ENCODE results near the gene CD200. TPM values are rescaled to one million over a fixed set of nuclear protein-coding genes. Genes with fewer than 3 reads are reported as not detected.

Gene CD200
- total and polyA plus RNA-seq, 10 of the 15 experiments (the other 5 are each of a cell fraction or from before 2014, with no cell fraction given): 21.2 to 84.3 (median 33.2) TPM

DNA sequence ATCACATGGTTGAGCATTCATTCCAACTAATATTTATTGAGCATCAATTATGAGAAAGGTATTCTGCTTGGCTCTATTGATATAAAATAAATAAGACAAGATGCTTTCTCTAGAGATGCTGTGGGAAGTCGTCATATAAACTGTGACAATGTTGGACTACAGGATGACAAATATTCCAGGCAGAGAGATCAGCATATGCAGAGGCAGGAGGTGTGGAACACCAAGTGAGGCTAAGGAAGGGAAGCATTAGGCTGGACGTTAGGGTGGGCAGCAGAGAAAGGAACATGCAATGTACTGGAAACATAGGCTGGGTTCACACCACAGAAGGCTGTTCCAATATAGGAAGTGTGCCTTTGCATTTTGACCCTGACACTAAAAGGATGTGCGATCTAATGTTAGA, 38.6 kb downstream of the CD200 start:
- no peak for DNase-seq (ENCODE audit: low read depth, low spot score)
- no peak for TF ChIP-seq SIN3A (IDR thresholded peaks at IDR 0.05; ENCODE audit: low read depth, low read length)
- TF ChIP-seq MEF2B (IDR thresholded peaks at IDR 0.05; ENCODE audit: partially characterized antibody, poor library complexity, severe bottlenecking): no peak
- TF ChIP-seq LARP7 (IDR thresholded peaks at IDR 0.05): no peak
- no peak overlapping the region for H3K4me3 ChIP-seq
- H2AFZ ChIP-seq (ENCODE audit: control insufficient read depth, low read depth, low read length): no peak overlapping the region
- SMC1A ChIA-PET (ENCODE audit: uncharacterized antibody, unreplicated experiment): interaction anchor here (1.0 to 1.2 kb wide), 3 partner anchors 34 to 69 kb away, joined by 3 to 6 read pairs (median 3); no protein-coding TSS in a partner anchor
- CTCF ChIA-PET: interaction anchor here (1.2 kb wide), 1 partner anchor 13 kb away, joined by 3 read pairs; no protein-coding TSS in a partner anchor
- no peak overlapping the region for H3K27ac ChIP-seq (ENCODE audit: control insufficient read depth, insufficient read depth)
- 67% methylated on average over 3 of the region's 3 CpGs for WGBS (ENCODE audit: insufficient coverage, insufficient replicate concordance, low lambda C conversion rate, missing lambda C conversion rate)
- no peak overlapping the region for H3K4me2 ChIP-seq (ENCODE audit: control insufficient read depth, insufficient read depth)
- no peaks in the 10 kb centered on the region for H3K9me3 ChIP-seq (replicated peaks; ENCODE audit: control insufficient read depth, insufficient read depth, low read length)
- BruUV-seq (replicated peaks): no TSS peak
- no peak overlapping the region for H3K9ac ChIP-seq (ENCODE audit: control insufficient read depth, insufficient read depth, low read length)
- H3K4me1 ChIP-seq (ENCODE audit: control insufficient read depth, insufficient read depth, low read length): peaks cover 1% of the 10 kb centered on the region; the same call in 1 of the 2 replicates
- no peak for FAIRE-seq
- no peaks in the 10 kb centered on the region for H3K27me3 ChIP-seq (replicated peaks in 1 of 2; ENCODE audit: control insufficient read depth in 2 of 2, insufficient read depth in 2 of 2, low read length in 1 of 2)
- ATAC-seq: no peak
- RAD21 ChIA-PET (ENCODE audit: unreplicated experiment): interaction anchor here (0.6 kb wide), 1 partner anchor 130 kb away, joined by 3 read pairs; no protein-coding TSS in a partner anchor
- intact Hi-C loops (cut with micrococcal nuclease; ENCODE audit: unreplicated experiment) (no loop called here), in situ Hi-C loops (cut with MboI) (no loop called here)
- POLR2A ChIA-PET: no interaction called here
- H4K20me1 ChIP-seq (ENCODE audit: control insufficient read depth, insufficient read depth): no peaks in the 10 kb centered on the region
- no peaks in the 10 kb centered on the region for H3K79me2 ChIP-seq (ENCODE audit: control insufficient read depth, insufficient read depth, low read length)
- H3K36me3 ChIP-seq (ENCODE audit: control insufficient read depth in 2 of 2, insufficient read depth in 2 of 2, low read length in 1 of 2): peaks cover 0 to 1% of the 10 kb centered on the region in 2 experiments; a peak in 1 of 4 replicates

DNA sequence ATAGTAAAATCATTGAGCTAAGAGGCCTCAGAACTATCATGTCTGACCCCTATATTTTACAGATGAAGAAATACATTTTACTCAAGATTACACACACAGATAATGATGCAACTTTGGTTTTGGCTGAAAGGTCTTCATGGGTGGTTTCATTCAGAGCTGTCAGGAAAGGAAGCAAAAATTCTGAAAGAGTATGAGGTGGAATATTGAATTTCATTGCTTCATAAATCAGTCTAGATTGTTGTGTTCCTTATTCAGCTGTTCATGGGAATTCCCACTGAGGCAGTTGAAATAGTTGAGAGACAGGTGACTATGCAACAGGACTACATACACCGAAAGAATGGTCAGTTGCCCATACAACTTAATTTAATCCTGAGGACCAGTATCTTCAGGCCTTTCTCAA, 39.4 kb downstream of the CD200 start:
- no peak overlapping the region for H3K4me2 ChIP-seq (ENCODE audit: control insufficient read depth, insufficient read depth)
- ChIA-PET CTCF (no interaction called here), POLR2A (interaction anchor here (0.6 kb wide), 1 partner anchor 92 kb away, joined by 3 read pairs; no protein-coding TSS in a partner anchor), RAD21 (ENCODE audit: unreplicated experiment) (interaction anchor here (0.6 kb wide), 1 partner anchor 129 kb away, joined by 3 read pairs; no protein-coding TSS in a partner anchor), SMC1A (ENCODE audit: uncharacterized antibody, unreplicated experiment) (interaction anchor here (0.7 to 1.2 kb wide), 5 partner anchors 22 to 142 kb away, joined by 3 to 4 read pairs (median 3); partner anchors contain the start of gene CD200)
- no peaks in the 10 kb centered on the region for H3K9me3 ChIP-seq (replicated peaks; ENCODE audit: control insufficient read depth, insufficient read depth, low read length)
- H3K9ac ChIP-seq (ENCODE audit: control insufficient read depth, insufficient read depth, low read length): no peak overlapping the region
- H3K27me3 ChIP-seq (replicated peaks in 1 of 2; ENCODE audit: control insufficient read depth in 2 of 2, insufficient read depth in 2 of 2, low read length in 1 of 2): no peaks in the 10 kb centered on the region
- H3K79me2 ChIP-seq (ENCODE audit: control insufficient read depth, insufficient read depth, low read length): no peaks in the 10 kb centered on the region
- DNase-seq (ENCODE audit: low read depth, low spot score) (no peak), FAIRE-seq (no peak), ATAC-seq (no peak)
- no peak overlapping the region for H3K4me3 ChIP-seq
- no peak overlapping the region for H2AFZ ChIP-seq (ENCODE audit: control insufficient read depth, low read depth, low read length)
- H4K20me1 ChIP-seq (ENCODE audit: control insufficient read depth, insufficient read depth): no peaks in the 10 kb centered on the region
- 100% methylated on average over 1 of the region's 1 CpG for WGBS (ENCODE audit: insufficient coverage, insufficient replicate concordance, low lambda C conversion rate, missing lambda C conversion rate)
- BruUV-seq (replicated peaks): no TSS peak
- H3K4me1 ChIP-seq (ENCODE audit: control insufficient read depth, insufficient read depth, low read length): no peaks in the 10 kb centered on the region
- no peak overlapping the region for H3K27ac ChIP-seq (ENCODE audit: control insufficient read depth, insufficient read depth)
- in situ Hi-C loops (cut with MboI) (no loop called here), intact Hi-C loops (cut with micrococcal nuclease; ENCODE audit: unreplicated experiment) (no loop called here)
- no peaks in the 10 kb centered on the region; a peak in 1 of 4 replicates for H3K36me3 ChIP-seq (ENCODE audit: control insufficient read depth in 2 of 2, insufficient read depth in 2 of 2, low read length in 1 of 2)
- TF ChIP-seq RELA (IDR thresholded peaks at IDR 0.05; ENCODE audit: borderline replicate concordance, partially characterized antibody): no peak
- no peak for TF ChIP-seq HDAC6 (IDR thresholded peaks at IDR 0.05; ENCODE audit: unreplicated experiment)
- no peak for TF ChIP-seq MXI1 (IDR thresholded peaks at IDR 0.05; ENCODE audit: low read depth, low read length)
- TF ChIP-seq BRCA1 (IDR thresholded peaks at IDR 0.05; ENCODE audit: low read depth, low read length): no peak
- no peak for TF ChIP-seq RAD51 (IDR thresholded peaks at IDR 0.05)
- no peak for TF ChIP-seq KLF5 (IDR thresholded peaks at IDR 0.05; ENCODE audit: partially characterized antibody)
- TF ChIP-seq POLR2AphosphoS5 (IDR thresholded peaks at IDR 0.05; ENCODE audit: low read length): no peak
- no peak for TF ChIP-seq ZNF274 (IDR thresholded peaks at IDR 0.05; ENCODE audit: insufficient read depth, insufficient read length)
- TF ChIP-seq, protein P1, sequence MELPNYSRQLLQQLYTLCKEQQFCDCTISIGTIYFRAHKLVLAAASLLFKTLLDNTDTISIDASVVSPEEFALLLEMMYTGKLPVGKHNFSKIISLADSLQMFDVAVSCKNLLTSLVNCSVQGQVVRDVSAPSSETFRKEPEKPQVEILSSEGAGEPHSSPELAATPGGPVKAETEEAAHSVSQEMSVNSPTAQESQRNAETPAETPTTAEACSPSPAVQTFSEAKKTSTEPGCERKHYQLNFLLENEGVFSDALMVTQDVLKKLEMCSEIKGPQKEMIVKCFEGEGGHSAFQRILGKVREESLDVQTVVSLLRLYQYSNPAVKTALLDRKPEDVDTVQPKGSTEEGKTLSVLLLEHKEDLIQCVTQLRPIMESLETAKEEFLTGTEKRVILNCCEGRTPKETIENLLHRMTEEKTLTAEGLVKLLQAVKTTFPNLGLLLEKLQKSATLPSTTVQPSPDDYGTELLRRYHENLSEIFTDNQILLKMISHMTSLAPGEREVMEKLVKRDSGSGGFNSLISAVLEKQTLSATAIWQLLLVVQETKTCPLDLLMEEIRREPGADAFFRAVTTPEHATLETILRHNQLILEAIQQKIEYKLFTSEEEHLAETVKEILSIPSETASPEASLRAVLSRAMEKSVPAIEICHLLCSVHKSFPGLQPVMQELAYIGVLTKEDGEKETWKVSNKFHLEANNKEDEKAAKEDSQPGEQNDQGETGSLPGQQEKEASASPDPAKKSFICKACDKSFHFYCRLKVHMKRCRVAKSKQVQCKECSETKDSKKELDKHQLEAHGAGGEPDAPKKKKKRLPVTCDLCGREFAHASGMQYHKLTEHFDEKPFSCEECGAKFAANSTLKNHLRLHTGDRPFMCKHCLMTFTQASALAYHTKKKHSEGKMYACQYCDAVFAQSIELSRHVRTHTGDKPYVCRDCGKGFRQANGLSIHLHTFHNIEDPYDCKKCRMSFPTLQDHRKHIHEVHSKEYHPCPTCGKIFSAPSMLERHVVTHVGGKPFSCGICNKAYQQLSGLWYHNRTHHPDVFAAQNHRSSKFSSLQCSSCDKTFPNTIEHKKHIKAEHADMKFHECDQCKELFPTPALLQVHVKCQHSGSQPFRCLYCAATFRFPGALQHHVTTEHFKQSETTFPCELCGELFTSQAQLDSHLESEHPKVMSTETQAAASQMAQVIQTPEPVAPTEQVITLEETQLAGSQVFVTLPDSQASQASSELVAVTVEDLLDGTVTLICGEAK (IDR thresholded peaks at IDR 0.05; ENCODE audit: borderline replicate concordance): no peak
- no peak for TF ChIP-seq SMAD1 (IDR thresholded peaks at IDR 0.05; ENCODE audit: low read depth, partially characterized antibody)
- no peak for TF ChIP-seq ZNF217 (IDR thresholded peaks at IDR 0.05)

Data from GM12878 (cell line).